HepG2 (cell line): ENCODE measurements around the gene INAFM1. TPM values are rescaled to one million over a fixed set of nuclear protein-coding genes. Genes with fewer than 3 reads are reported as not detected.

Experiments used
- FIP1L1 ChIP-seq: fragments of 200-400 bp; formaldehyde crosslinking; IDR thresholded peaks from 2 replicates; pipeline ENCODE4 v1.6.1; 2018; ENCODE audit warnings: low read depth, mild to moderate bottlenecking, low read length, moderate library complexity, borderline replicate concordance; ENCODE audit not compliant: insufficient read depth
- NFATC3 ChIP-seq: sonication (generic); formaldehyde crosslinking; IDR thresholded peaks from 2 replicates; pipeline ENCODE4 v1.5.1; 2020; ENCODE audit warnings: mild to moderate bottlenecking, missing genetic modification reagents
- NFKBIZ ChIP-seq: IDR thresholded peaks from 2 replicates; pipeline ENCODE4 v1.6.1; 2018; ENCODE audit warnings: missing genetic modification reagents, missing compliant biosample characterization
- NONO ChIP-seq, 2 experiments: fragments of 450-650 bp in 1 of 2; sonication (generic) in 1 of 2; formaldehyde crosslinking in 1 of 2; IDR thresholded peaks in 1 of 2; conservative IDR thresholded peaks in 1 of 2; 2 replicates each; pipeline versions ENCODE4 v1.6.1 to v1.8.0; 2017 to 2022; ENCODE audit warnings: mild to moderate bottlenecking in 1 of 2, missing genetic modification reagents in 1 of 2, moderate library complexity in 1 of 2
- RELA ChIP-seq: sonication (generic); formaldehyde crosslinking; IDR thresholded peaks from 2 replicates; pipeline ENCODE4 v1.4.0; 2020; ENCODE audit warnings: missing genetic modification reagents
- THYN1 ChIP-seq: sonication (generic); formaldehyde crosslinking; IDR thresholded peaks from 2 replicates; pipeline ENCODE4 v1.8.1; 2023; ENCODE audit warnings: low read depth, mild to moderate bottlenecking, moderate library complexity, missing genetic modification reagents, borderline replicate concordance
- ZBTB8A ChIP-seq: sonication (generic); formaldehyde crosslinking; IDR thresholded peaks from 2 replicates; pipeline ENCODE4 v1.4.0; 2020; ENCODE audit warnings: mild to moderate bottlenecking, low read depth, missing genetic modification reagents, borderline replicate concordance
- ZFP36L2 ChIP-seq: sonication (generic); formaldehyde crosslinking; IDR thresholded peaks from 2 replicates; pipeline ENCODE4 v1.4.0; 2020; ENCODE audit warnings: missing genetic modification reagents
- ZFP62 ChIP-seq: sonication (generic); formaldehyde crosslinking; IDR thresholded peaks from 2 replicates; pipeline ENCODE4 v1.4.0; 2020; ENCODE audit warnings: missing genetic modification reagents
- ZFP90 ChIP-seq: sonication (generic); formaldehyde crosslinking; IDR thresholded peaks from 2 replicates; pipeline ENCODE4 v1.8.0; 2022; ENCODE audit warnings: missing genetic modification reagents, mild to moderate bottlenecking, inconsistent platforms, borderline replicate concordance
- ZNF264 ChIP-seq: sonication (generic); formaldehyde crosslinking; IDR thresholded peaks from 2 replicates; pipeline ENCODE4 v1.4.0; 2020; ENCODE audit warnings: missing genetic modification reagents
- ZNF552 ChIP-seq: sonication (generic); formaldehyde crosslinking; IDR thresholded peaks from 2 replicates; pipeline ENCODE4 v1.9.0; 2022; ENCODE audit warnings: missing genetic modification reagents, mild to moderate bottlenecking, borderline replicate concordance
- ZNF605 ChIP-seq: sonication (generic); formaldehyde crosslinking; IDR thresholded peaks from 2 replicates; pipeline ENCODE4 v1.8.0; 2022; ENCODE audit warnings: mild to moderate bottlenecking, missing genetic modification reagents
- ZSCAN21 ChIP-seq: sonication (generic); formaldehyde crosslinking; IDR thresholded peaks from 2 replicates; pipeline ENCODE4 v1.8.0; 2022; ENCODE audit warnings: mild to moderate bottlenecking, missing genetic modification reagents, moderate library complexity, borderline replicate concordance
- polyA plus RNA-seq, 8 experiments: library from polyadenylated mRNA; depleted of rRNA in 3 of 8; stranded (reverse) in 7 of 8; unstranded in 1 of 8; fragments of >200 nt; fragmentation: Illumina TruSeq in 4 of 8; extraction: Trizol in 4 of 8; gene quantifications; 2 replicates each; pipeline versions ENCODE4 v1.2.1 to v1.2.3, GENCODE V29; 2011 to 2016; ENCODE audit warnings: low read depth in 4 of 8, missing spikeins in 1 of 8, mixed read lengths in 1 of 8; ENCODE audit not compliant: insufficient read depth in 1 of 8
- total RNA-seq, 5 experiments: library from RNA; depleted of rRNA; stranded (reverse); fragments of >200 nt; fragmentation: Illumina TruSeq; extraction: Trizol; gene quantifications; 2 replicates each; pipeline ENCODE4 v1.2.3, GENCODE V29; 2016; ENCODE audit warnings: low read depth in 1 of 5
- TF ChIP-seq, protein P1 (sequence below): sonication (generic); formaldehyde crosslinking; IDR thresholded peaks from 2 replicates; pipeline ENCODE4 v1.4.0; 2020; ENCODE audit warnings: mild to moderate bottlenecking, missing genetic modification reagents
- TF ChIP-seq, protein P2 (sequence below): sonication (generic); formaldehyde crosslinking; IDR thresholded peaks from 2 replicates; pipeline ENCODE4 v1.4.0; 2020; ENCODE audit warnings: mild to moderate bottlenecking, missing genetic modification reagents, borderline replicate concordance
- TF ChIP-seq, protein P3 (sequence below): fragments of 450-650 bp; IDR thresholded peaks from 2 replicates; pipeline ENCODE4 v1.6.1; 2017; ENCODE audit warnings: mild to moderate bottlenecking
- TF ChIP-seq, protein P4 (sequence below): sonication (generic); formaldehyde crosslinking; IDR thresholded peaks from 2 replicates; pipeline ENCODE4 v1.5.0; 2020; ENCODE audit warnings: mild to moderate bottlenecking, missing genetic modification reagents, borderline replicate concordance
- TF ChIP-seq, protein P5 (sequence below): IDR thresholded peaks from 2 replicates; pipeline ENCODE4 v1.6.1; 2016; ENCODE audit warnings: low read depth, borderline replicate concordance
- TF ChIP-seq, protein P6 (sequence below): sonication (generic); formaldehyde crosslinking; IDR thresholded peaks from 2 replicates; pipeline ENCODE4 v1.5.0; 2020; ENCODE audit warnings: missing genetic modification reagents

The INAFM1 gene
- total and polyA plus RNA-seq, 2 of the 13 experiments (the other 11 are each of a cell fraction or from before 2014, with no cell fraction given): 0.88 to 1.9 TPM

DNA sequence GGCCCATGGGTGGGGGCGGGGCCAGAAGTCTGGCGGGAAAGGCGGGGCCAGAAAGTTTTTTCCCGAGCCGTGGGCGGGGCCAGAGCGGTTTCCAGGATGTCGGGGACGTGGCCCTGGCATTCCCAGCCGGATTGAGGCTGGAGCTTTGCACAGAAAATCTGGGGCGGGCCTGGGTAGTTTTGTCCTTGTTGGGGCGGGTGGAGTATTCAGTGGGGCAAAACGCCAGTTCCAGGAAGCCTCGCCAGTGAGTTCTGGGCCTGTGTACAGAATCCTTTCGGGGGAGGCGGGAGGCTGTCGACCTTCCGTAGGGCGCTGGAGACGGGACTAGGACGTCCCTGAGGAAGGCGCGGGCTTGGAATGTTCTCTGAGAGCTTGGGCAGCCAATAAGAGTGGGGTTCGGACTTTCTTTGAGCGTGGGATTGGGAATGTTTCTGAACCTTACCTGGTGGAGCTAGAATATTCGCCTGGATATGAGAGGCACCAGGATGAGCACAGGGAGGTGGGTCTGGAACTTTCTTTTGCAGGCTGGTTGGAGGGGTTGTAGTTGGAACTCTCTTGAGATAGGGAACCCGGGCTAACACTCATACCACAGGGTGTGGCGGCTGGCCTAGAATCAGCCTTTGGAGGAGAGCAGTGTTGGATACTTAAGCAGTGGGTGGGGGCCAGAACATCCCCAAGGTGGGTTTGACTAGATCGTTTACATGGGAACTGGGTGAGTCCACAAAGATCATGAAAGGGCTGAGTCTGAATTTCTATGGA lies 17.1 kb upstream of the INAFM1 start (continued):
- TF ChIP-seq, protein P1, sequence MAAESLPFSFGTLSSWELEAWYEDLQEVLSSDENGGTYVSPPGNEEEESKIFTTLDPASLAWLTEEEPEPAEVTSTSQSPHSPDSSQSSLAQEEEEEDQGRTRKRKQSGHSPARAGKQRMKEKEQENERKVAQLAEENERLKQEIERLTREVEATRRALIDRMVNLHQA (CRISPR knock-in tag): no peak
- TF ChIP-seq ZNF552 (CRISPR knock-in tag): no peak
- TF ChIP-seq, protein P2, sequence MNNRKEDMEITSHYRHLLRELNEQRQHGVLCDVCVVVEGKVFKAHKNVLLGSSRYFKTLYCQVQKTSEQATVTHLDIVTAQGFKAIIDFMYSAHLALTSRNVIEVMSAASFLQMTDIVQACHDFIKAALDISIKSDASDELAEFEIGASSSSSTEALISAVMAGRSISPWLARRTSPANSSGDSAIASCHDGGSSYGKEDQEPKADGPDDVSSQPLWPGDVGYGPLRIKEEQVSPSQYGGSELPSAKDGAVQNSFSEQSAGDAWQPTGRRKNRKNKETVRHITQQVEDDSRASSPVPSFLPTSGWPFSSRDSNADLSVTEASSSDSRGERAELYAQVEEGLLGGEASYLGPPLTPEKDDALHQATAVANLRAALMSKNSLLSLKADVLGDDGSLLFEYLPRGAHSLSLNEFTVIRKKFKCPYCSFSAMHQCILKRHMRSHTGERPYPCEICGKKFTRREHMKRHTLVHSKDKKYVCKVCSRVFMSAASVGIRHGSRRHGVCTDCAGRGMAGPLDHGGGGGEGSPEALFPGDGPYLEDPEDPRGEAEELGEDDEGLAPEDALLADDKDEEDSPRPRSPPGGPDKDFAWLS (CRISPR knock-in tag): peak; percentile 35; the same call in 1 of the 2 replicates
- no peak for TF ChIP-seq NONO (IDR thresholded peaks at IDR 0.05)
- no peak for TF ChIP-seq NONO (CRISPR knock-in tag; conservative IDR thresholded peaks at IDR 0.05)
- no peak for TF ChIP-seq ZBTB8A (CRISPR knock-in tag)
- TF ChIP-seq ZSCAN21 (CRISPR knock-in tag): no peak
- no peak for TF ChIP-seq ZNF264 (CRISPR knock-in tag)
- no peak for TF ChIP-seq RELA
- TF ChIP-seq NFKBIZ (CRISPR knock-in tag): no peak
- TF ChIP-seq, protein P3, sequence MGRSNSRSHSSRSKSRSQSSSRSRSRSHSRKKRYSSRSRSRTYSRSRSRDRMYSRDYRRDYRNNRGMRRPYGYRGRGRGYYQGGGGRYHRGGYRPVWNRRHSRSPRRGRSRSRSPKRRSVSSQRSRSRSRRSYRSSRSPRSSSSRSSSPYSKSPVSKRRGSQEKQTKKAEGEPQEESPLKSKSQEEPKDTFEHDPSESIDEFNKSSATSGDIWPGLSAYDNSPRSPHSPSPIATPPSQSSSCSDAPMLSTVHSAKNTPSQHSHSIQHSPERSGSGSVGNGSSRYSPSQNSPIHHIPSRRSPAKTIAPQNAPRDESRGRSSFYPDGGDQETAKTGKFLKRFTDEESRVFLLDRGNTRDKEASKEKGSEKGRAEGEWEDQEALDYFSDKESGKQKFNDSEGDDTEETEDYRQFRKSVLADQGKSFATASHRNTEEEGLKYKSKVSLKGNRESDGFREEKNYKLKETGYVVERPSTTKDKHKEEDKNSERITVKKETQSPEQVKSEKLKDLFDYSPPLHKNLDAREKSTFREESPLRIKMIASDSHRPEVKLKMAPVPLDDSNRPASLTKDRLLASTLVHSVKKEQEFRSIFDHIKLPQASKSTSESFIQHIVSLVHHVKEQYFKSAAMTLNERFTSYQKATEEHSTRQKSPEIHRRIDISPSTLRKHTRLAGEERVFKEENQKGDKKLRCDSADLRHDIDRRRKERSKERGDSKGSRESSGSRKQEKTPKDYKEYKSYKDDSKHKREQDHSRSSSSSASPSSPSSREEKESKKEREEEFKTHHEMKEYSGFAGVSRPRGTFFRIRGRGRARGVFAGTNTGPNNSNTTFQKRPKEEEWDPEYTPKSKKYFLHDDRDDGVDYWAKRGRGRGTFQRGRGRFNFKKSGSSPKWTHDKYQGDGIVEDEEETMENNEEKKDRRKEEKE: no peak
- TF ChIP-seq, protein P4, sequence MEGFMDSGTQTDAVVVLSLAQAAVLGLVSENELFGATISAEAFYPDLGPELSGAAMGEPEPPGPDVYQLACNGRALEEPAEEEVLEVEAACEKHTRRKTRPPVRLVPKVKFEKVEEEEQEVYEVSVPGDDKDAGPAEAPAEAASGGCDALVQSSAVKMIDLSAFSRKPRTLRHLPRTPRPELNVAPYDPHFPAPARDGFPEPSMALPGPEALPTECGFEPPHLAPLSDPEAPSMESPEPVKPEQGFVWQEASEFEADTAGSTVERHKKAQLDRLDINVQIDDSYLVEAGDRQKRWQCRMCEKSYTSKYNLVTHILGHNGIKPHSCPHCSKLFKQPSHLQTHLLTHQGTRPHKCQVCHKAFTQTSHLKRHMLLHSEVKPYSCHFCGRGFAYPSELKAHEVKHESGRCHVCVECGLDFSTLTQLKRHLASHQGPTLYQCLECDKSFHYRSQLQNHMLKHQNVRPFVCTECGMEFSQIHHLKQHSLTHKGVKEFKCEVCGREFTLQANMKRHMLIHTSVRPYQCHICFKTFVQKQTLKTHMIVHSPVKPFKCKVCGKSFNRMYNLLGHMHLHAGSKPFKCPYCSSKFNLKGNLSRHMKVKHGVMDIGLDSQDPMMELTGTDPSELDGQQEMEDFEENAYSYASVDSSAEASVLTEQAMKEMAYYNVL (CRISPR knock-in tag): no peak
- no peak for TF ChIP-seq THYN1
- no peak for TF ChIP-seq ZNF605 (CRISPR knock-in tag)
- TF ChIP-seq, protein P5, sequence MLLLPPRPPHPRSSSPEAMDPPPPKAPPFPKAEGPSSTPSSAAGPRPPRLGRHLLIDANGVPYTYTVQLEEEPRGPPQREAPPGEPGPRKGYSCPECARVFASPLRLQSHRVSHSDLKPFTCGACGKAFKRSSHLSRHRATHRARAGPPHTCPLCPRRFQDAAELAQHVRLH (CRISPR knock-in tag): no peak
- no peak for TF ChIP-seq FIP1L1
- 0 out of 2 replicates have a peak, but pooled peaks have one; percentile 50 for TF ChIP-seq ZFP90
- TF ChIP-seq, protein P6, sequence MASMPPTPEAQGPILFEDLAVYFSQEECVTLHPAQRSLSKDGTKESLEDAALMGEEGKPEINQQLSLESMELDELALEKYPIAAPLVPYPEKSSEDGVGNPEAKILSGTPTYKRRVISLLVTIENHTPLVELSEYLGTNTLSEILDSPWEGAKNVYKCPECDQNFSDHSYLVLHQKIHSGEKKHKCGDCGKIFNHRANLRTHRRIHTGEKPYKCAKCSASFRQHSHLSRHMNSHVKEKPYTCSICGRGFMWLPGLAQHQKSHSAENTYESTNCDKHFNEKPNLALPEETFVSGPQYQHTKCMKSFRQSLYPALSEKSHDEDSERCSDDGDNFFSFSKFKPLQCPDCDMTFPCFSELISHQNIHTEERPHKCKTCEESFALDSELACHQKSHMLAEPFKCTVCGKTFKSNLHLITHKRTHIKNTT (CRISPR knock-in tag): no peak
- no peak for TF ChIP-seq NFATC3 (CRISPR knock-in tag)
- no peak for TF ChIP-seq ZFP62 (CRISPR knock-in tag)
- no peak for TF ChIP-seq ZFP36L2
